HL-60 (cell line): Measurements from ENCODE around the gene LAMP2.

ENCODE experiments used
- POLR2AphosphoS5 ChIP-seq: IDR thresholded peaks from 2 replicates; pipeline ENCODE4 v1.6.1; 2012; ENCODE audit warnings: low read depth
- TF ChIP-seq, protein P1 (sequence below): IDR thresholded peaks from one replicate; pipeline ENCODE4 v1.5.1; 2011; ENCODE audit warnings: low read length, control low read depth, inconsistent platforms; ENCODE audit not compliant: insufficient read depth

DNA sequence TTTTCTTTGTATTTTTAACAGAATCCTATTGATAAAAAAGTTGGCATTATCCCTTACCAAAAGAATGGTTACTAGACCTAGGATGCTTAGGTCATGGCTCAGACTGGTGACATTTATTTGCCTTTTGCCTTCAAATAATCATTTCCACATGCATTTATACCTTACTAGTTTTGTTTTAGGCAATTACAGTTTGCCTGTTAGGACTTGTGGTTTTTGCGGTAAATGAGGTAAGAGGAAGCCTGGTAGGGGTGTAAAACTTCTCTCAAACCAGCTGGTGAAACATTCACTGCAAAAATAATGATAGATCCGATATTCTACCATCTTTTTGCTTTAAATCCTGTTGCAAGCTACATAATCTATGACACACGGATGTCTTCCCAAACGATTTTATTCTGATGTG lies 12.1 kb downstream of the LAMP2 start:
- TF ChIP-seq, protein P1, sequence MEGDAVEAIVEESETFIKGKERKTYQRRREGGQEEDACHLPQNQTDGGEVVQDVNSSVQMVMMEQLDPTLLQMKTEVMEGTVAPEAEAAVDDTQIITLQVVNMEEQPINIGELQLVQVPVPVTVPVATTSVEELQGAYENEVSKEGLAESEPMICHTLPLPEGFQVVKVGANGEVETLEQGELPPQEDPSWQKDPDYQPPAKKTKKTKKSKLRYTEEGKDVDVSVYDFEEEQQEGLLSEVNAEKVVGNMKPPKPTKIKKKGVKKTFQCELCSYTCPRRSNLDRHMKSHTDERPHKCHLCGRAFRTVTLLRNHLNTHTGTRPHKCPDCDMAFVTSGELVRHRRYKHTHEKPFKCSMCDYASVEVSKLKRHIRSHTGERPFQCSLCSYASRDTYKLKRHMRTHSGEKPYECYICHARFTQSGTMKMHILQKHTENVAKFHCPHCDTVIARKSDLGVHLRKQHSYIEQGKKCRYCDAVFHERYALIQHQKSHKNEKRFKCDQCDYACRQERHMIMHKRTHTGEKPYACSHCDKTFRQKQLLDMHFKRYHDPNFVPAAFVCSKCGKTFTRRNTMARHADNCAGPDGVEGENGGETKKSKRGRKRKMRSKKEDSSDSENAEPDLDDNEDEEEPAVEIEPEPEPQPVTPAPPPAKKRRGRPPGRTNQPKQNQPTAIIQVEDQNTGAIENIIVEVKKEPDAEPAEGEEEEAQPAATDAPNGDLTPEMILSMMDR = no peak
- peak; percentile 46; the same call in 1 of the 2 replicates for TF ChIP-seq POLR2AphosphoS5
